Activated naive CD4-positive, alpha-beta T cell treated with anti-CD3 and anti-CD28 coated beads, Interleukin-2, amount 50 U/mL, for 24 hours (primary cell): Measurements from ENCODE around the gene PHYH.
"Not testable (repeated sequence)": the region's sequence is repeated elsewhere in the genome, so short reads cannot be mapped to it uniquely, and the experiment has no call there.

Source experiments
- H3K27ac Mint-ChIP-seq: one replicate; pipeline ENCODE4 v1.8.0; 2021; ENCODE audit warnings: mild to moderate bottlenecking, mixed read lengths
- H3K27me3 Mint-ChIP-seq: one replicate; pipeline ENCODE4 v1.8.0; 2021; ENCODE audit warnings: mixed read lengths
- H3K36me3 Mint-ChIP-seq: one replicate; pipeline ENCODE4 v1.8.0; 2021; ENCODE audit warnings: mixed read lengths
- H3K4me1 Mint-ChIP-seq: one replicate; pipeline ENCODE4 v1.8.0; 2021; ENCODE audit warnings: mixed read lengths
- H3K4me3 Mint-ChIP-seq: one replicate; pipeline ENCODE4 v1.8.0; 2021; ENCODE audit warnings: mild to moderate bottlenecking, mixed read lengths
- H3K9me3 Mint-ChIP-seq: one replicate; pipeline ENCODE4 v1.8.0; 2021; ENCODE audit warnings: mixed read lengths

PHYH gene

DNA sequence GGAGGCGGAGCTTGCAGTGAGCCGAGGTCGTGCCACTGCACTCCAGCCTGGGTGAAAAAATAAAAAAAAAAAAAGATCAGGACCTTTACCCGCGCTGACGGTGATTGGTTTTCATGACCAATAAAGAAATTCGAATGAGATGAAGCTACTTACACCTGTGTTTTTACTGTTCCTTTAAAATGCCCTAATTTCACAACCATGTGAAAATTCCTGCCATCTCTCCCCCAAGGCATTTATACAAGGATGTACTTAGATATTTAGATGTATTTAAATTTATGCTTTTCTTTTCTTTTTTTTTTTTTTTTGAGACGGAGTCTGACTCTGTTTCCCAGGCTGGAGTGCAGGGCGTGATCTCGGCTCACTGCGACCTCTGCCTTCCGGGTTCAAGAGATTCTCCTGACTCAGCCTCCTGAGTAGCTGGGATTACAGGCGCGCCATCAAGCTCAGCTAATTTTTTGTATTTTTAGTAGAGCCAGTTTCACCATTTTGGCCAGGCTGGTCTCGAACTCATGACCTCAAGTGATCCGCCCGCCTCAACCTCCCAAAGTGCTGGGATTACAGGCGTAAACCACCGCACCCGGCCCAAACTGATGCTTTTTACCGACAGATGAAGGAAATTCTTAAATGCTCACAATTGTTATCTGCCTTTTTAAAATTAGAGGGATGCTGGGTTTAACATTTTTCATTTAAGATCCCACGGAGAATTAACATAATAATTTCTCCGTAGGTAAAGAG, 3.1 kb upstream of the PHYH start:
- H3K27me3 Mint-ChIP-seq, result no peaks in the 10 kb centered on the region
- H3K27ac Mint-ChIP-seq, result no peak overlapping the region
- H3K9me3 Mint-ChIP-seq, result no peaks in the 10 kb centered on the region
- H3K36me3 Mint-ChIP-seq, result peaks cover 4% of the 10 kb centered on the region
- peak overlapping the region; percentile 85 for H3K4me3 Mint-ChIP-seq
- H3K4me1 Mint-ChIP-seq, result peaks cover 26% of the 10 kb centered on the region

DNA sequence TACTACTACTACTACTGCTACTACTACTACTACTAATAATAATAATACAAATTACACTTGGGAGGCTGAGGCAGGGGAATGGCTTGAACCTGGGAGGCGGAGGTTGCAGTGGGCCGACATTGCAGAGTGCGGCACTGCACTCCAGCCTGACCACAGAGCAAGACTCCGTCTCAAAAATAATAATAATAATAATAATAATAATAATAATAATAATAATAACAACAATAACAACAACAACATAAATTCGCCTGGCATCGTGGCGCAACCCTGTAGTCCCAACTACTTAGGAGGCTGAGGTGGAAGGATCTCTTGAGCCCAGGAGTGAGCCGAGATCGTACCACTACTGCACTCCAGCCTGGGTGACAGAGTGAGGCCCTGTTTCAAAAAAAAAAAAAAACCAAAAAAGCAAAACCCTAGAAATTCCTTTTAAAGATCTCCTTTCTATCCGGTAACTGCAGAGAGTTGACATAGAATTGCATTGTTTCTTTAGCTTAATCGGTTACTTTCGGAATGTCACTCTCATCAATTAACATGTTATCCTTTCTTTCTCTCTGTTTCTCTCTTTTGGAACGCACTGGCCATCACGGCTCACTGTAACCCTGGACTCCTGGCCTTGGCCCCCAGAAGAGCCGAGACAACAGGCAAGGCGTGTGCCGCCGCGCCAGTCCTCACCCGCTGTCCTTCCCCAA, 972 bp downstream of the PHYH start:
- Mint-ChIP-seq H3K4me3 (peak overlapping the region; percentile 68), H3K27ac (peak overlapping the region; percentile 2), H3K36me3 (no peaks in the 10 kb centered on the region), H3K4me1 (peaks cover 26% of the 10 kb centered on the region), H3K27me3 (no peaks in the 10 kb centered on the region), H3K9me3 (no peaks in the 10 kb centered on the region)

DNA sequence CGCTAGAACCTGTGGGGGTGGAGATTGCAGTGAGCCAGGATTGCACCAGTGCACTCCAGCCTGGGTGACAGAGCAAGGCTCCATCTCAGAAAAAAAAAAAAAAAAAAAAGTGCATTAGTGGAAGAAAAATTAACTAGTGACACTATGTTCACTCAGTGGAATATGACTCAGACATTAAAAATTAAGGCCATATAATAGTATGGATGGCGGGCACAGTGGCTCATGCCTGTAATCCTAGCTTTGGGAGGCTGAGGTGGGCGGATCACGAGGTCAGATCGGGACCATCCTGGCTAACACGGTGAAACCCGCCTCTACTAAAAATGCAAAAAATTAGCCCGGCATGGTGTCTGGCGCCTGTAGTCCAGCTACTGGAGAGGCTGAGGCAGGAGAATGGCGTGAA, 3.4 kb downstream of the PHYH start:
- no peak overlapping the region for H3K4me3 Mint-ChIP-seq
- H3K27ac Mint-ChIP-seq, result no peak overlapping the region

DNA sequence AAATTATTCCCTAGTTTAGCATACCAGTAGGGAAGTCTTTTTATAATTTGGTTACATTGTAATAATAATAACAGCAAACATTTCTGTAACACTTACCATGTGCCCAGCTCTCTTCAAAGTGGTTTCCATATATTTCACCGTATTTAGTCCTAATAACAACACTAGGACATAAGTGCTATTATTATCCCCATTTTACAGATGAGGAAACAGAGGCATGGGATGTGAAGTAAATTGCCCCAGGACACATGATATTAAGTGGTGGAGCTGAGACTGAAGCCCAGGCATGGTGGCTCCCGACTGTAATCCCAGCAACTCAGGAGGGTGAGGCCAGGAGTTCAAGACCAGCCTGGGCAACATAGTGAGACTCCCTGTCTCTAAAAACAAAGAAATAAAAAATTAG, 5.1 kb downstream of the PHYH start:
- H3K27ac Mint-ChIP-seq, result no peak overlapping the region
- H3K27me3 Mint-ChIP-seq, result no peaks in the 10 kb centered on the region
- no peaks in the 10 kb centered on the region for H3K9me3 Mint-ChIP-seq
- H3K36me3 Mint-ChIP-seq, result peaks cover 4% of the 10 kb centered on the region
- H3K4me3 Mint-ChIP-seq, result no peak overlapping the region
- peaks cover 6% of the 10 kb centered on the region for H3K4me1 Mint-ChIP-seq

More for the DNA sequence above, 3.4 kb downstream of the PHYH start:
- H3K4me1 Mint-ChIP-seq, result peaks cover 15% of the 10 kb centered on the region
- H3K36me3 Mint-ChIP-seq, result peaks cover 2% of the 10 kb centered on the region
- no peaks in the 10 kb centered on the region for H3K27me3 Mint-ChIP-seq
- no peaks in the 10 kb centered on the region for H3K9me3 Mint-ChIP-seq

DNA sequence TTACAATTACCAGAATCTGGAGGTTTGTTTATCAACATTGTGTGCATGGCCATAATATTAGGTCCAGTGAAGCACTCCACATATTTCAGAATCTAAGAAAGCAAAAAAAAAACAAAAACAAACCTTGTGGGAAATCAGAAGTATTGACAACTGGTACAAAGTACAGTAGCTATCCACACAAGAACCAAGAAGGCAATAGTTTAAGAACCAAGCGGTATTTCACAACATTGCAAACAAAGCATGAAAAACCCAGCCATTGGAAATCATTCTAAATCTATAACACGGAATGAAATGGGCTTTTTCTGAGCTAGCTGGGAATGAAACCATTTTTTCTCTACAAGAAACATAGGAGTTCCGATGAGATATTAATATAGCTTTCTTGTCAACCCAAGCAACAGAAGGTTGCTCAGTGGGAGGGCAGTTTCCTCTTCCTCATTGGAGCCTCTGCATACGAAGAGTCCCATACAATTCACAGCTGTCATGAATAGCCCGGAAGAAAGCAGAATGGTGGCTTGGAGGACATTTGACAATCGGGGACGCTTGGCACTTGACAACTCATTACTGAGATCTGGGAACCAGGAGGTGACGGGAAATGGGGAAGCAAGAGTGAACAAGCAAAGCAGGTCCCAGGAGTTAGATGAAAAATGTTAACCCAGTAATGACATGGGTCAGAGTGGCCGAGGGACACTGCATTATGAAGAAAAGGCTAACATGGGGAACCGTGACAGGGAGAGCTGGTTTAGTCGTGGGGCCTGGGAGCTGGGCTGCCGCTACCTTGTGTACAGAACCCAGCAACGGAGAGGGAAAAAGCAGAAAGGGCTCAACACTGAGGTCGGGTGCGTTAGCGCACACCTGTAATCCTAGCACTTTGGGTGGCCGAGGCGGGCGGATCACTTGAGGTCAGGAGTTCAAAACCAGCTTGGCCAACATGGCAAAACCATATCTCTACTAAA, 7.8 kb downstream of the PHYH start:
- Mint-ChIP-seq H3K36me3 (peaks cover 10% of the 10 kb centered on the region), H3K27ac (no peak overlapping the region), H3K27me3 (no peaks in the 10 kb centered on the region)

DNA sequence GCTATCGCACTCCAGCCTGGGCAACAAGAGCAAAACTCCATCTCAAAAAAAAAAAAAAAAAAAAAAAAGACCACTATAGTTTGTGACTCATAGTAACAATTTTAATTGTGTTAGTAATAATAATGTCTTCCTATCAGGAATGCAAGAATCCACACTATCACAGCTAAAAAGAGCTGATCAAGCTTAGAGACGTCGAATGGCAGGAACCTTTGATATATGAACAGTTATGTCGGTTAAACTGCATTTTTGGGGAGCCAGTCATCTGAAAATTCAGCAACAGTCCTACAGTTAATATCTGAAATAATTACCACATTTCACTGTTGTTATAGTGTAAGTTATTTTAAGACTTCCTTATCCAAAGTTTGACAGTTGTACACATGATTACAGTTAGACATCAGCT, 8.8 kb downstream of the PHYH start:
- Mint-ChIP-seq H3K4me3 (no peak overlapping the region), H3K9me3 (no peaks in the 10 kb centered on the region), H3K27me3 (no peaks in the 10 kb centered on the region), H3K36me3 (peaks cover 10% of the 10 kb centered on the region), H3K4me1 (no peaks in the 10 kb centered on the region), H3K27ac (no peak overlapping the region)

More for the DNA sequence above, 7.8 kb downstream of the PHYH start:
- no peak overlapping the region for H3K4me3 Mint-ChIP-seq
- H3K9me3 Mint-ChIP-seq, result no peaks in the 10 kb centered on the region
- H3K4me1 Mint-ChIP-seq, result no peaks in the 10 kb centered on the region

DNA sequence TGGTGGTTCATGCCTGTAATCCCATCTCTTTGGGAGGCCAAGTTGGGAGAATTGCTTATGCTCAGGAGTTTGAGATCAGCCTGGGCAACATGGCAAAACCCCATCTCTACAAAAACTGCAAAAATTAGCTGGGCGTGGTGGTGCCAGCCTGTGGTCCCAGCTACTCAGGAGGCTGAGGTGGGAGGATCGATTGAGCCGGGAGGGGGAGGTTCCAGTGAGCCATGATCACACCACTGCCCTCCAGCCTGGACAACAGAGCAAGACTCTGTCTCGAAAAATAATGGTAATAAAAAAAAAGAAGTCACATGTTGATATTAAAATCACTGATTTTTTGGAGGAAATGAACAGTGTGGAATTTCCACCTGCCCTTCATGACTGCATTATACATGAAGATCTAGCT, 15.8 kb downstream of the PHYH start:
- no peaks in the 10 kb centered on the region for H3K9me3 Mint-ChIP-seq
- H3K4me3 Mint-ChIP-seq, result no peak overlapping the region
- no peaks in the 10 kb centered on the region for H3K4me1 Mint-ChIP-seq
- peaks cover 12% of the 10 kb centered on the region for H3K36me3 Mint-ChIP-seq
- H3K27me3 Mint-ChIP-seq, result no peaks in the 10 kb centered on the region
- no peak overlapping the region for H3K27ac Mint-ChIP-seq

DNA sequence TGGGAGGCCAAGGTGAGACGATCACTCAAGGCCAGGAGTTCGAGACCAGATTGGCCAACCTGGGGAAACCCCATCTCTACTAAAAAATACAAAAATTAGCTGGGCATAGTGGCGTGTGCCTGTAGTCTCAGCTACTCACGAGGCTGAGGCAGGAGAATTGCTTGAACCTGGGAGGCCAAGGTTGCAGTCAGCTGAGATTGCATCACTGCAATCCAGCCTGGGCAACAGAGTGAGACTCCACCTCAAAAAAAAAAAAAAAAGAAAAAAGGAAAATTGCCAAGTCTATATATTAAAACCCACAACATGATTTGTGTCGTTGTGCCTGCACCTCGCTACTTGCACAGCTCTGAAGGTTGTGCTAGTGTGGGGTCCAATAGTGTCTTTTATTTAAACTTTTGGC, 17.5 kb downstream of the PHYH start:
- not testable (repeated sequence) for H3K27ac Mint-ChIP-seq, H3K4me1 Mint-ChIP-seq, H3K27me3 Mint-ChIP-seq, H3K36me3 Mint-ChIP-seq, H3K4me3 Mint-ChIP-seq, H3K9me3 Mint-ChIP-seq

DNA sequence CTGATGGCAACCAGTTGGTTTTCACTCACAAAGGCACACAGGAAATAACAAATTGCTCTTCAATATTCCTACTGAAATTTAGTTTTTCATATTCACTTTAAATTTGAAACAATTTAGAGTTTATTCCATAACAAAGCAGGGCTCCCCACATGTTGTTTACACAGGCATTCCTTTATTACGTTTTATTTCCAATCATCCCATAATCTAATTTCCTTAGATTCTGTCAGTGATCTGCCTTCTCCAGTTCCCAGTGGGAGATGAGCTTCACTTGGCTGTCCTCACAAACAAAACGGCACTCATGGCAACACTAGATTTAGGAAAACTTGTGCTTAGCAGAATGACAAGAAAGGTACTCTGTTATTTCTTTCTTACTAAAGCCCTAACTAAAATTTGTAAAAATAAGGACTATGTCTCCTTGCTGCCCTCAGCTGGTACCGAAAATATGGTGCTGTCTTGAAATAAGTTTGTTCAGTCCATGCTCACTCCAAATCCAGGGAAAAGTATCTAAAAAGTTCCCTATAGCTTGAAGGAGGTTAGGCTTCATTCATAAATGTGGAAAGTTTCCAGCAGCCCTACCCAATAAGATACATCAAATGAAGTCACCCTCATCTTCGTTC, 23.0 kb downstream of the PHYH start:
- Mint-ChIP-seq H3K36me3 (peaks cover 2% of the 10 kb centered on the region), H3K4me3 (no peak overlapping the region), H3K27me3 (no peaks in the 10 kb centered on the region), H3K9me3 (no peaks in the 10 kb centered on the region), H3K4me1 (peaks cover under 1% of the 10 kb centered on the region), H3K27ac (no peak overlapping the region)

DNA sequence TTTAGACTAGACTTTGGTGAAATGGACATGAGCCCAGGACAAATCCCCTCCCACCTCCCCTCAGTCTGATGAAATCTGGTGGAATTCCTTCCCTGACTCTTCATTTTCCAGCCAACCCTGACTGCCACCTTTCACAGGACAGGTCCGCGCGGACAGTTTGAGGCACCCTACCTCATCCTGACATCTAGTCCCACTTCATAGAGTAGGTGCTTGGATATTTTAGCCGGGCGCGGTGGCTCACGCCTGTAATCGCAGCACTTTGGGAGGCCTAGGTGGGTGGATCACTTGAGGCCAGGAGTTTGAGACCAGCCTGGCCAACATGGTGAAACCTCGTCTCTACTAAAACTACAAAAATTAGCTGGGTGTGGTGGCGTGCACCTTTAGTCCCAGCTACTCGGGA, 23.7 kb downstream of the PHYH start:
- H3K27ac Mint-ChIP-seq, H3K4me1 Mint-ChIP-seq, H3K9me3 Mint-ChIP-seq, H3K4me3 Mint-ChIP-seq, H3K27me3 Mint-ChIP-seq, H3K36me3 Mint-ChIP-seq: not testable (repeated sequence)

DNA sequence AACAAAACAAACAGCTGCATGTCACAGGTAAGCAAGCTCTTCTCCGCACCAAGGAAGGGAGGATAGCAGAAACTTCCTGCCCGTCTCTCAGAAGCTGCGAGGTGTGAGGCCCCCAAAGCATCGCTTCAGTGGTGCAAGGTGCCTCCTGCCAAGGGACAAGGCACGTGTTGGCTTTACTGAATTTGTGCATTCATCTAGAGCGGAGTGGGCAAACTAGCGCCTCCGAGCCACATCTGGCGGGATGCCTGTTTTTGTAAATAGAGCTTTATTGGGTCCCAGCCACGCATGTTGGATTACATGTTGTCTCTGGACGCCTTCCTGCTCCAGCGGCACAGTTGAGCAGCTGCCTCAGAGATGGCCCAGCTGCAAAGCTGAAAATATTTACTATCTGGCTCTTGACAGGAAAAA, 27.7 kb downstream of the PHYH start:
- Mint-ChIP-seq H3K9me3 (no peaks in the 10 kb centered on the region), H3K4me1 (peaks cover 9% of the 10 kb centered on the region), H3K36me3 (no peaks in the 10 kb centered on the region), H3K27ac (no peak overlapping the region), H3K4me3 (no peak overlapping the region), H3K27me3 (no peaks in the 10 kb centered on the region)

DNA sequence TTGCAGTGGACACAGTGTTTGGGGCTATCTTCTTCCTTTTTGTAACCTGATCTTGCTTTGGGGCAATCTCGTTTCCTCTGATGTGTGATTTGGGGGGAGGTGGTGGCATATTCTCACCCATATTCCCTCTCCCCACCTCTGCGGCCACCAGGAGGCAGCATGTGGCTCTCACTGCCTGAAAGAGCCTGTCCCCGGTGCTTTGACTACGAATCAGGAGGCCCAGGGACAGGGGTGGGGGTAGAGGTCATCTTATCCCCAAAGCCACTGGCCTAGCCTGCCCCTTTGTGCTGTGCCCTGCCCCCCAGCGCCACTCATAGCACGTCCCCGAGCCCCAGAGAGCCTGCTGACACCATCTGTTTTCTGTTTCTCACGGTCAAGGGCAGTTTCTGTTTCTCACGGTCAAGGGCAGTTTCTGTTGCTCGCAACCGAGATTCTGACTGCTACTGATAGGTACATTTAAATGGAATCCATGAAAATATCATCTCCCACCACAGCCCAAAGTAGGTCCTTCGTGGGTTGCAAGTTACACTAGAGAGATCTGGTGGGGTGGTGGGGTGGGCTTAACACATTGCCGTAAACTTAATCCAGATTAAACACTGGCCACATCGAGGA, 28.2 kb downstream of the PHYH start:
- no peak overlapping the region for H3K4me3 Mint-ChIP-seq
- no peaks in the 10 kb centered on the region for H3K27me3 Mint-ChIP-seq
- H3K36me3 Mint-ChIP-seq, result no peaks in the 10 kb centered on the region
- peaks cover 9% of the 10 kb centered on the region for H3K4me1 Mint-ChIP-seq
- no peaks in the 10 kb centered on the region for H3K9me3 Mint-ChIP-seq
- no peak overlapping the region for H3K27ac Mint-ChIP-seq

DNA sequence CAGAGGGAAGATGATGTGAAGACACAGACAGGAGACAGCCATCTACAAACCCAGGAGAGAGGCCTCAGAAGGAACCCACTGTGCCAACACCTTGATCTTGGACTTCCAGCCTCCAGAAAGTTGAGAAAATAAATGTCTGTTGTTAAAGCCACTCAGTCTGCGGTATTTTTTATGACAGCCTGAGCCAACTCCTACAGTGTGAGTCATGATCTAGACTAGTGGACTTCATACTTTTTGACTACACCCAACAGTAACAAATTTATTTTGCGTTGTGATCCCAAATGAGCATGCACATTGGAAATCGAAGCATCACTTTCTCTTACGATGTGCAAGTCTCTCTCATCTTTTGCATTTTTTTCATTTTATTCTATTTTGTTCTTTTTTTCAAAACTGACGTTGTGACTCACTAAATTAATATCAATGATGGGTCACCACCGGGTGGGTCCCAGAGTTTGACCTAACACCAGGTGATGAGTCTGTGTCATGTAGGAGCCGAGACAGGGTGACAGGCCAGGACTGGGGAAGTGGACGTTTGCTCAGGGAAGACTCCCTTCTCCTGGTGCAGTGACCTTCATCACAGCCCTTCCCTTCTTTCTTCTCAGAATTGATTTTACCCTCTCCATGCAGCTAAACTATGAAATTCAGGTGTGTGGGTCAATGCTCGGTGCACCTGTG, 28.9 kb downstream of the PHYH start:
- Mint-ChIP-seq H3K9me3 (no peaks in the 10 kb centered on the region), H3K27me3 (peaks cover 1% of the 10 kb centered on the region), H3K4me3 (no peak overlapping the region), H3K4me1 (peaks cover 9% of the 10 kb centered on the region), H3K27ac (no peak overlapping the region), H3K36me3 (no peaks in the 10 kb centered on the region)

DNA sequence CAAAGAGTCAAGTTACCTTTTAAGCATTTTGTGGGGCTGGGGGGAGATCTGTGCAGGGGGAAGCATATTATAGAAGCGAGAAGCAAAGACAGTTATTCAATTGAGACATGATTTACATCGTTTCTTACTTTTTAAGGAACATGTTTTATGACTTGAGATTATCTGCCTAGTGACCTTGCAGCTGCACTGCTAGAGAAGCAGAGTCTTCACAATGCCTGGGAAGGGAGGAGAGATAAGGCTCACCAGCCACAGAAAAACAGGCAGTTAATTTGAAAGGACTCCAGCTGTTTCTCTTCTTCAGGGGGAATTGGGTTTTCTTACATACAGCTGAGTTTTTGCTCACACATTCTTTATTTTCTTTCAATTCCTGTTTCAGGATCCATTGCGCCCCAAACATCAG, 31.0 kb downstream of the PHYH start:
- no peak overlapping the region for H3K4me3 Mint-ChIP-seq
- no peaks in the 10 kb centered on the region for H3K9me3 Mint-ChIP-seq
- no peaks in the 10 kb centered on the region for H3K36me3 Mint-ChIP-seq
- peaks cover 9% of the 10 kb centered on the region for H3K4me1 Mint-ChIP-seq
- H3K27ac Mint-ChIP-seq, result no peak overlapping the region
- peaks cover 2% of the 10 kb centered on the region for H3K27me3 Mint-ChIP-seq

DNA sequence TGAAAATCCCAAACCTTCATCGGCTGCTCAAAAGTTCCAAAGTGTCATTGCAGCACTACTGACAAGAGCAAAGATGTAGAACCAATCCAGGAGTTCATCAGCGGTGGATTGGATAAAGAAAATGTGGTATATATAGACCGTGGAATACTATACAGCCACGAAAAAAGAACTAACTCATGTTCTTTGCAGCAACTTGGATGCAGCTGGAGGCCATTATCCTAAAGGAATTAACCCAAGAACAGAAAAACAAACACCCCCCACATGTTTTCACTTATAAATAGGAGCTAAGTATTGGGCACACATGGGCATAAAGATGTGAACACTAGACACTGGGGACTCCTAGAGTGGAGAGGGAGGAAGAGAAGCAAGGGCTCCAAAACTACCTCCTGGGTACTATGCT, 31.6 kb downstream of the PHYH start:
- no peaks in the 10 kb centered on the region for H3K9me3 Mint-ChIP-seq
- peaks cover 3% of the 10 kb centered on the region for H3K27me3 Mint-ChIP-seq
- peaks cover 9% of the 10 kb centered on the region for H3K4me1 Mint-ChIP-seq
- no peak overlapping the region for H3K4me3 Mint-ChIP-seq
- H3K27ac Mint-ChIP-seq, result no peak overlapping the region
- peaks cover 1% of the 10 kb centered on the region for H3K36me3 Mint-ChIP-seq
